Muscle layer of colon (tissue), 2 donors: Measurements from ENCODE around the gene GRIK2.
"Not testable (repeated sequence)": the region's sequence is repeated elsewhere in the genome, so short reads cannot be mapped to it uniquely, and the experiment has no call there.

Experiments used
- H3K27ac ChIP-seq: one replicate; pipeline ENCODE4 v1.7.0; 2013; ENCODE audit warnings: low read depth, mild to moderate bottlenecking, low read length, moderate library complexity
- H3K27me3 ChIP-seq, 2 donors: one replicate each; pipeline ENCODE4 v1.7.0; 2013; ENCODE audit warnings: low read length in 2 of 2, mild to moderate bottlenecking in 2 of 2; ENCODE audit not compliant: insufficient read depth in 2 of 2, control insufficient read depth in 1 of 2
- H3K36me3 ChIP-seq: one replicate; pipeline ENCODE4 v1.7.0; 2013; ENCODE audit warnings: mild to moderate bottlenecking, low read length; ENCODE audit not compliant: insufficient read depth
- H3K4me1 ChIP-seq: one replicate; pipeline ENCODE4 v1.7.0; 2013; ENCODE audit warnings: mild to moderate bottlenecking, low read length; ENCODE audit not compliant: insufficient read depth
- H3K4me3 ChIP-seq, 2 donors: one replicate each; pipeline ENCODE4 v1.7.0; 2013; ENCODE audit warnings: low read length in 2 of 2, low read depth in 1 of 2, mild to moderate bottlenecking in 1 of 2, moderate library complexity in 1 of 2
- H3K9ac ChIP-seq: one replicate; pipeline ENCODE4 v1.7.0; 2013; ENCODE audit warnings: low read length
- H3K9me3 ChIP-seq: one replicate; pipeline ENCODE4 v1.7.0; 2013; ENCODE audit warnings: mild to moderate bottlenecking, low read length
- donor health status: abdominal sarcoma.
- donor health status: Adenocarcinoma of cecum.

The GRIK2 gene

GRCh38 chr6:102028176-102028575 lies 634.7 kb downstream of the GRIK2 start:
- no peaks in the 10 kb centered on the region for H3K4me1 ChIP-seq
- H3K9me3 ChIP-seq: no peaks in the 10 kb centered on the region
- H3K36me3 ChIP-seq: no peaks in the 10 kb centered on the region
- no peak overlapping the region for H3K9ac ChIP-seq
- H3K27me3 ChIP-seq: no peaks in the 10 kb centered on the region
- H3K4me3 ChIP-seq: no peak overlapping the region
- no peak overlapping the region for H3K27ac ChIP-seq

GRCh38 chr6:102038964-102039363 lies 645.5 kb downstream of the GRIK2 start:
- Histone ChIP-seq H3K4me1 (no peaks in the 10 kb centered on the region), H3K4me3 (no peak overlapping the region), H3K9ac (no peak overlapping the region), H3K9me3 (no peaks in the 10 kb centered on the region), H3K27ac (no peak overlapping the region), H3K36me3 (no peaks in the 10 kb centered on the region), H3K27me3 (no peaks in the 10 kb centered on the region)

- Histone ChIP-seq H3K4me3 (no peak overlapping the region), H3K27ac (no peak overlapping the region), H3K9me3 (no peaks in the 10 kb centered on the region), H3K27me3 (no peaks in the 10 kb centered on the region), H3K36me3 (no peaks in the 10 kb centered on the region), H3K9ac (no peak overlapping the region), H3K4me1 (no peaks in the 10 kb centered on the region)
Observed at GRCh38 chr6:102039441-102039840, 645.9 kb downstream of the GRIK2 start.

- H3K4me1 ChIP-seq: no peaks in the 10 kb centered on the region
- H3K9me3 ChIP-seq: no peaks in the 10 kb centered on the region
- H3K27me3 ChIP-seq: no peaks in the 10 kb centered on the region
- H3K4me3 ChIP-seq: no peak overlapping the region
- H3K36me3 ChIP-seq: no peaks in the 10 kb centered on the region
- H3K9ac ChIP-seq: no peak overlapping the region
- no peak overlapping the region for H3K27ac ChIP-seq
Observed at GRCh38 chr6:102051001-102051400, 657.5 kb downstream of the GRIK2 start.

GRCh38 chr6:102051720-102052119 lies 658.2 kb downstream of the GRIK2 start:
- Histone ChIP-seq H3K27ac (no peak overlapping the region), H3K36me3 (no peaks in the 10 kb centered on the region), H3K4me3 (no peak overlapping the region), H3K4me1 (no peaks in the 10 kb centered on the region), H3K9ac (no peak overlapping the region), H3K9me3 (no peaks in the 10 kb centered on the region), H3K27me3 (no peaks in the 10 kb centered on the region)

GRCh38 chr6:102064142-102064541 lies 670.6 kb downstream of the GRIK2 start:
- no peak overlapping the region for H3K9ac ChIP-seq
- no peaks in the 10 kb centered on the region for H3K36me3 ChIP-seq
- H3K4me1 ChIP-seq: peaks cover 7% of the 10 kb centered on the region

GRCh38 chr6:102066301-102066700 lies 672.8 kb downstream of the GRIK2 start:
- Histone ChIP-seq H3K27ac (no peak overlapping the region), H3K4me3 (no peak overlapping the region), H3K9ac (no peak overlapping the region), H3K4me1 (peaks cover 7% of the 10 kb centered on the region), H3K9me3 (no peaks in the 10 kb centered on the region), H3K36me3 (no peaks in the 10 kb centered on the region), H3K27me3 (no peaks in the 10 kb centered on the region)

More at GRCh38 chr6:102064142-102064541, 670.6 kb downstream of the GRIK2 start:
- Histone ChIP-seq H3K27me3 (no peaks in the 10 kb centered on the region), H3K27ac (no peak overlapping the region), H3K4me3 (no peak overlapping the region), H3K9me3 (no peaks in the 10 kb centered on the region)

GRCh38 chr6:102068349-102068929 lies 674.9 kb downstream of the GRIK2 start:
- Histone ChIP-seq H3K4me3 (no peak overlapping the region), H3K4me1 (peaks cover 7% of the 10 kb centered on the region), H3K9me3 (no peaks in the 10 kb centered on the region), H3K9ac (no peak overlapping the region), H3K27ac (no peak overlapping the region), H3K27me3 (no peaks in the 10 kb centered on the region), H3K36me3 (no peaks in the 10 kb centered on the region)

GRCh38 chr6:102075539-102075938 lies 682.0 kb downstream of the GRIK2 start:
- H3K27me3 ChIP-seq: no peaks in the 10 kb centered on the region
- no peak overlapping the region for H3K27ac ChIP-seq
- no peaks in the 10 kb centered on the region for H3K4me1 ChIP-seq
- H3K4me3 ChIP-seq: no peak overlapping the region
- no peak overlapping the region for H3K9ac ChIP-seq
- no peaks in the 10 kb centered on the region for H3K36me3 ChIP-seq
- no peaks in the 10 kb centered on the region for H3K9me3 ChIP-seq

GRCh38 chr6:102085257-102085656 lies 691.7 kb downstream of the GRIK2 start:
- Histone ChIP-seq H3K9ac (no peak overlapping the region), H3K36me3 (no peaks in the 10 kb centered on the region), H3K27ac (no peak overlapping the region), H3K9me3 (no peaks in the 10 kb centered on the region), H3K27me3 (no peaks in the 10 kb centered on the region), H3K4me1 (no peaks in the 10 kb centered on the region), H3K4me3 (no peak overlapping the region)

GRCh38 chr6:102088160-102088559 lies 694.7 kb downstream of the GRIK2 start:
- not testable (repeated sequence) for H3K27me3 ChIP-seq, H3K9ac ChIP-seq, H3K36me3 ChIP-seq, H3K27ac ChIP-seq, H3K4me1 ChIP-seq, H3K4me3 ChIP-seq, H3K9me3 ChIP-seq

- H3K27me3 ChIP-seq: no peaks in the 10 kb centered on the region
Observed at GRCh38 chr6:102114402-102114801, 720.9 kb downstream of the GRIK2 start.

More at GRCh38 chr6:102114402-102114801, 720.9 kb downstream of the GRIK2 start:
- H3K4me1 ChIP-seq: no peaks in the 10 kb centered on the region
- no peaks in the 10 kb centered on the region for H3K9me3 ChIP-seq
- no peak overlapping the region for H3K4me3 ChIP-seq
- no peak overlapping the region for H3K27ac ChIP-seq
- no peak overlapping the region for H3K9ac ChIP-seq
- no peaks in the 10 kb centered on the region for H3K36me3 ChIP-seq
